Neural progenitor cell (in vitro differentiated cells): Measurements from ENCODE around the gene LMAN1L. TPM values are rescaled to one million over a fixed set of nuclear protein-coding genes. Genes with fewer than 3 reads are reported as not detected.
A peak's percentile ranks its signal among the peaks of the same experiment; 100 is the strongest.

Source experiments
- DNase-seq: peaks from one replicate; pipeline ENCODE4 v3.0.0-alpha.2; 2016; ENCODE audit warnings: low spot score
- H2AFZ ChIP-seq: fragments of 200-600 bp; sonication (generic); replicated peaks from 2 replicates; pipeline ENCODE4 v1.6.1; 2016; ENCODE audit warnings: antibody characterized with exemption
- H3F3A ChIP-seq: fragments of 200-600 bp; sonication (generic); 2 replicates; pipeline ENCODE4 v1.6.1; 2016; ENCODE audit warnings: antibody characterized with exemption, low read depth
- H3K27ac ChIP-seq: fragments of 200-600 bp; sonication (generic); 2 replicates; pipeline ENCODE4 v1.5.1; 2016; ENCODE audit warnings: mild to moderate bottlenecking
- H3K27me3 ChIP-seq: fragments of 200-600 bp; sonication (generic); 2 replicates; pipeline ENCODE4 v1.6.1; 2016; ENCODE audit warnings: mild to moderate bottlenecking, moderate library complexity
- H3K36me3 ChIP-seq: fragments of 200-600 bp; sonication (generic); 2 replicates; pipeline ENCODE4 v1.5.1; 2016
- H3K4me1 ChIP-seq: fragments of 200-600 bp; sonication (generic); 2 replicates; pipeline ENCODE4 v1.6.1; 2016; ENCODE audit warnings: mixed run types
- H3K4me2 ChIP-seq: fragments of 200-600 bp; sonication (generic); 2 replicates; pipeline ENCODE4 v1.6.1; 2016
- H3K4me3 ChIP-seq: fragments of 200-600 bp; sonication (generic); 2 replicates; pipeline ENCODE4 v1.5.1; 2016
- H3K79me2 ChIP-seq: fragments of 200-600 bp; sonication (generic); 2 replicates; pipeline ENCODE4 v1.6.1; 2016; ENCODE audit warnings: low read depth
- H3K9ac ChIP-seq: fragments of 200-600 bp; sonication (generic); 2 replicates; pipeline ENCODE4 v1.6.1; 2016
- H3K9me3 ChIP-seq: fragments of 200-600 bp; sonication (generic); 2 replicates; pipeline ENCODE4 v1.5.1; 2016; ENCODE audit warnings: low read depth
- H4K20me1 ChIP-seq: fragments of 200-600 bp; sonication (generic); 2 replicates; pipeline ENCODE4 v1.6.1; 2016; ENCODE audit warnings: low read depth
- H3K27ac Mint-ChIP-seq: 3 replicates; pipeline ENCODE4 v1.8.0; 2021; ENCODE audit warnings: mixed read lengths
- H3K27me3 Mint-ChIP-seq: 2 replicates; pipeline ENCODE4 v1.8.0; 2022; ENCODE audit warnings: low read depth, mild to moderate bottlenecking, inconsistent platforms, moderate library complexity, mixed read lengths; ENCODE audit not compliant: insufficient read depth
- H3K36me3 Mint-ChIP-seq: 3 replicates; pipeline ENCODE4 v1.8.0; 2021; ENCODE audit warnings: mixed read lengths
- H3K4me1 Mint-ChIP-seq: 3 replicates; pipeline ENCODE4 v1.8.0; 2021; ENCODE audit warnings: mixed read lengths
- H3K4me3 Mint-ChIP-seq: 3 replicates; pipeline ENCODE4 v1.8.0; 2021; ENCODE audit warnings: mild to moderate bottlenecking, moderate library complexity, mixed read lengths
- H3K9me3 Mint-ChIP-seq: 3 replicates; pipeline ENCODE4 v1.8.0; 2020; ENCODE audit warnings: mixed read lengths
- CTCF ChIP-seq: fragments of 200-600 bp; sonication (generic); IDR thresholded peaks from 2 replicates; pipeline ENCODE4 v1.5.1; 2017; ENCODE audit warnings: antibody characterized with exemption, mild to moderate bottlenecking
- EZH2 ChIP-seq: fragments of 200-600 bp; sonication (generic); IDR thresholded peaks from 2 replicates; pipeline ENCODE4 v1.6.1; 2017; ENCODE audit warnings: antibody characterized with exemption, mild to moderate bottlenecking, moderate library complexity
- EZH2phosphoT487 ChIP-seq: fragments of 200-600 bp; sonication (generic); IDR thresholded peaks from 2 replicates; pipeline ENCODE4 v1.6.1; 2017; ENCODE audit warnings: antibody characterized with exemption
- total RNA-seq: library from RNA; depleted of rRNA; stranded (reverse); fragments of >200 nt; gene quantifications from 2 replicates; pipeline ENCODE4 v1.2.3, GENCODE V29; 2015; ENCODE audit warnings: low replicate concordance

Gene LMAN1L
- total RNA-seq, 1 donor from 2014 or later = not detected

DNA sequence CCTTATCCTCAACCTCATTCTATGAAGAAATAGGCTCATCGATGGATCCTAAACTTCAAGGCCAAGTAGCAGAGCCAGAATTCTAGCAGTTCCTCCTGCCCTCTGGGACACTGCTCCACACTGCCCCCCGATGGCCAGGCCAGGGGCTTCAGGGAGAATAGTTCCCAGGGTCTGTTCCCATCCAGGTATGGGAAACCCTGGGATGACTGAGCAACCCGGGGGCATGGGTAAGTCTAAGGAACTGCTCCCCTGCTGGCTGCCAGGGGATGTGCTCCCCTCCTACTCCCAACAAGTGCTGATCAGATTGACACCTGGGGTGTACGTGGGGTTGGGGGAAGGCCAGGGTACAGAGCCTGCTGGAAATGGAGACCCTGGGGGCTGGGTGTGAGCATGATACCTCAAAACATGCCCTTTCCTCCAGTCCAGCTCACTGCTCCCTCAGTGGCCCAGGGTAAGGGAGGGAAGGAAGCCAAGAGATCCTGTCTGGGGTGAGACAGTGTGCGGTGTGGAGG is 22.7 kb downstream of the LMAN1L start:
- peaks cover 14% of the 10 kb centered on the region for H4K20me1 ChIP-seq
- H3K9ac ChIP-seq = no peak overlapping the region
- no peak overlapping the region for H3K27ac ChIP-seq
- H3K4me1 Mint-ChIP-seq = peaks cover 11% of the 10 kb centered on the region
- H2AFZ ChIP-seq = no peak overlapping the region
- peaks cover 5% of the 10 kb centered on the region for H3F3A ChIP-seq
- H3K27me3 ChIP-seq = no peaks in the 10 kb centered on the region
- H3K4me3 ChIP-seq = no peak overlapping the region
- no peaks in the 10 kb centered on the region for H3K9me3 ChIP-seq
- H3K4me1 ChIP-seq = no peaks in the 10 kb centered on the region
- no peaks in the 10 kb centered on the region for H3K9me3 Mint-ChIP-seq
- peaks cover 1% of the 10 kb centered on the region for H3K36me3 Mint-ChIP-seq
- no peaks in the 10 kb centered on the region for H3K36me3 ChIP-seq
- TF ChIP-seq EZH2phosphoT487 (no peak), EZH2 (no peak), CTCF (peak; percentile 90)
- H3K27me3 Mint-ChIP-seq = peaks cover 14% of the 10 kb centered on the region
- H3K27ac Mint-ChIP-seq = no peak overlapping the region
- DNase-seq = peak; percentile 75
- H3K4me3 Mint-ChIP-seq = no peak overlapping the region
- H3K79me2 ChIP-seq = no peaks in the 10 kb centered on the region
- H3K4me2 ChIP-seq = no peak overlapping the region

GRCh38 chr15:74836846-74837245 is 24.2 kb downstream of the LMAN1L start:
- H3K4me3 Mint-ChIP-seq = no peak overlapping the region
- TF ChIP-seq EZH2phosphoT487 = no peak
- TF ChIP-seq EZH2 = no peak
- no peak for TF ChIP-seq CTCF
- H3F3A ChIP-seq = peaks cover 5% of the 10 kb centered on the region
- peaks cover 18% of the 10 kb centered on the region for H4K20me1 ChIP-seq
- no peak overlapping the region for H3K4me2 ChIP-seq
- H3K27ac Mint-ChIP-seq = no peak overlapping the region
- H2AFZ ChIP-seq = no peak overlapping the region
- peaks cover 19% of the 10 kb centered on the region for H3K4me1 Mint-ChIP-seq
- no peak overlapping the region for H3K27ac ChIP-seq
- no peaks in the 10 kb centered on the region for H3K36me3 ChIP-seq
- H3K27me3 Mint-ChIP-seq = peaks cover 6% of the 10 kb centered on the region
- H3K4me1 ChIP-seq = no peaks in the 10 kb centered on the region
- no peaks in the 10 kb centered on the region for H3K9me3 ChIP-seq
- H3K9ac ChIP-seq = no peak overlapping the region
- H3K79me2 ChIP-seq = no peaks in the 10 kb centered on the region
- H3K27me3 ChIP-seq = no peaks in the 10 kb centered on the region
- H3K9me3 Mint-ChIP-seq = no peaks in the 10 kb centered on the region
- no peak overlapping the region for H3K4me3 ChIP-seq
- no peak for DNase-seq
- H3K36me3 Mint-ChIP-seq = peaks cover 4% of the 10 kb centered on the region

DNA sequence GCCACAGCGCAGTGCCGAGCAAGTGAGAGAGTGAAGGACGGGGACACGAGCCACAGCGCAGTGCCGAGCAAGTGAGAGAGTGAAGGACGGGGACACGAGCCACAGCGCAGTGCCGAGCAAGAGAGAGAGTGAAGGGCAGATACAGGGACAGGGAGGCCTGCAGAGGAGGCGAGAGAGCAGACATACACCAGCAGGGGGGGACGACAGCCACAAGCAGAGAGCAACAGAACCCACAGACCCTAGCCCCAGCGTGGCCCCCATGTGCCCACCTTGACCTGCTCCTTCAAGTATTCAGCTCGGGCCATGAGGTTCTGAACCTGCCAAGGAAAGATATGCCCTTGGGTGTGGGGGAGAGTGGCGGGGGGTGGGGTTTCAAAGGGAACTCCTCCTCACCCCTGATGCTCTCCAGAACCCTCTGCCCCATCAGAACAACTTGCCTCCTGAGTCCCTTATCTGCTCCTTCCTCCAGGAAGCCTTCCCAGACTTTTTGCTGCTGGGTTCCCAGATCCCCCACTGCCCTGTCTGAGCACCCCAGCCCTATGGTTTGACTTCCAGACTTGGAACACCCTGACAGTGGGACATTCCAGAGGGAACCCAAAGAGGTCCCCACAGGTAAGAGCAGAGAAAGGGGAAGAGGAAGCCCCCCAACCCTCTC is 25.0 kb downstream of the LMAN1L start:
- TF ChIP-seq CTCF = peak; percentile 19
- no peak for TF ChIP-seq EZH2phosphoT487
- TF ChIP-seq EZH2 = no peak
- Mint-ChIP-seq H3K4me3 (no peak overlapping the region), H3K4me1 (peaks cover 25% of the 10 kb centered on the region), H3K9me3 (no peaks in the 10 kb centered on the region), H3K36me3 (peaks cover 4% of the 10 kb centered on the region), H3K27me3 (peaks cover 8% of the 10 kb centered on the region), H3K27ac (peak overlapping the region; percentile 76)
- Histone ChIP-seq H3K27ac (no peak overlapping the region), H2AFZ (no peak overlapping the region), H3K36me3 (no peaks in the 10 kb centered on the region), H4K20me1 (peaks cover 22% of the 10 kb centered on the region), H3F3A (peaks cover 5% of the 10 kb centered on the region), H3K4me2 (no peak overlapping the region), H3K9me3 (no peaks in the 10 kb centered on the region), H3K4me3 (no peak overlapping the region), H3K4me1 (no peaks in the 10 kb centered on the region), H3K27me3 (no peaks in the 10 kb centered on the region), H3K9ac (no peak overlapping the region), H3K79me2 (no peaks in the 10 kb centered on the region)
- no peak for DNase-seq
